ENCODE data around the gene SLC8A2.
A peak's percentile ranks its signal among the peaks of the same experiment; 100 is the strongest.
"Not testable (repeated sequence)": the region's sequence is repeated elsewhere in the genome, so short reads cannot be mapped to it uniquely, and the experiment has no call there.

Gene SLC8A2

GRCh38 chr19:47490031-47490430 lies 18.3 kb upstream of the SLC8A2 start:
- no peak overlapping the region for H3K4me3 ChIP-seq (ENCODE audit: low read length)
- no peak for DNase-seq (ENCODE audit: low read depth, low spot score)

DNA sequence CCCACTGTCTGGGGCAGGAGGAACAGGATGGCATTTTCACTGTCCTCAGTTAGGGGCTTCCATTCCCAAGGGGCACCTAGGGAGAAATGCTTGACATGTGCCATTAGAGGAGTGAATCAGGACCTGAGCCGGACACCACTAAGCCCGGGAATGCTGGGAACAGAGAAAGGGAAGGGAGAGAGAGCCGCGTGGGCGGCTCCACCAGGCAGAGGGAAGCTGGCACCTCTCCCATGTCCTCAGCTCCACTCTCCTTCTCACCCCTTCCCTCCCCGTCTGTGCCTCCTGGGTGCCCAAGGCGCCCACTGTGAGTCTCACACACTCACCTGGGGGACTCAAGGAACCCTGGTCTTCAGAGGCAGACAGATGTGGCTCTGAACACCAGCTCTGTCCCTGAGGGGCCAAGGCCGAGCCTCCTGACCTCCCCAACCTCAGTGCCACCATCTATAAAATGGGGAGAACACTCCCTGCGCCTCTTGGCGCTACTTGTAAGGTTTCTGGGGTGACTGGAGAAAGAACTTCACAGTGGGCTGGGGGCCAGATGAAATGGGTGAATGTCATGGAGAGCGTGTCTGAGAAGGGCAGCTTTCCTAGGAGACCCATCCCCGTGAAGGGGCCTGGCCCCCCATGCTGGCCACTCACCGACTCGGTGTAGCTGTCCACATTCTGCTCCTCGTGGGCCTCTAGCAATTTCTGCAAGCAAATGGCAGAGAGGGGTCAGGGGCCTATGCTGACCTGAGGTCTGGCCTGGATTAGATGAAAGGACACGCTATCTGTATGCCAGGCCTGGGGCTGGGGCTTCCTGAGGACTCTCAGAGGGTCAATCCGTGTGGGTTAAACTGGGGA lies 17.6 kb upstream of the SLC8A2 start:
- H3K4me3 ChIP-seq (ENCODE audit: low read length), result no peak overlapping the region
- no peak for DNase-seq (ENCODE audit: low read depth, low spot score)

DNA sequence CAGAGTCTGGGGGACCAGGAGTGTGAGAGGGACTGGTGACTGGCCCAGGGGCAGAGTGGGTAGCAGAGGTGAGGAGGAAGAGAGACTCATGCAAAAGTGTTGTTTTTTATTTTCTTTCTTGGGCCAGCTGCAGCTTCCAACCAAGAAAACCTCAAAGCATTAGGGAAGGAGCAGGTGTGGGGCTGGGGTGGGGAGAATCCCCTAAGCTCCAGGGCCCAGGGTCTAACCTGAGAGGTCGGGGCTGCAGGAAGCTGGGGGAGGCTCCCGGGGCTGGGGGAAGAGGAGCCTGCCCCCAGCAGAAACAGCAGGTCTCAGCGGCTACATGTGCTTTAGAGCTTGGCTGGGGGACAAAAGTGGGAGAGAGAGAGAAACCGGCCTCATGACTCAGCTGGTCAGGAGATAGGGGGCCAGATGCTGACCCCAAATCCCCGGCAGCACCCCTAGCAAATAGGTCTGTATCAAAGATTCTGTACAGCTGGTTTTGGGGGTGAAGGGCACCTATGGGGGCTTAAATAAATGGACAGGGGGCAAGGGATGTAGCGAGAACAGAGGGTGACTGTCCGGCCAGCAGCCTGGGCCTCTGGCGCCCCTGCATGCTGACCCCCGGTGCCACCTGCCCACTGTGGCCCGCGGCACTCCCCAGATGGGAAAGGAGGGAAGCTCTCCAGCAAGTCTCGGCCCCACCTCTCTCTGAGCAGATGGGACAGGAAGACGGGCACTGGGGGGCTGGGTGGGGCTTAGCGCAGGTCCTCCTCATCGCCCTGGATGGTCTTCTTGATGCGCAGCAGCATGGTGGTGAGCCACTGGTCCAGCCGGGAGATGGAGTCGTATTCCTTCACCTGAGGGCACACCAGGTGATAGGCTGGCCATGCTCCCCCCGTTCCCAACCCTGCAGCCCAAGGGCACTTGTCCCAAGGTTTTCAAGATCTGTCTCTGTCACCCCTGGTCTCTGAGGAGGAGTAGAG lies 16.1 kb upstream of the SLC8A2 start:
- H3K4me3 ChIP-seq (ENCODE audit: low read length), result peak overlapping the region; percentile 31
- DNase-seq (ENCODE audit: low read depth, low spot score), result peak; percentile 84

GRCh38 chr19:47486900-47487299 lies 15.2 kb upstream of the SLC8A2 start:
- DNase-seq (ENCODE audit: low read depth, low spot score), result peak; percentile 84
- H3K4me3 ChIP-seq (ENCODE audit: low read length), result peak overlapping the region; percentile 31

- not testable (repeated sequence) for DNase-seq (ENCODE audit: low read depth, low spot score)
- H3K4me3 ChIP-seq (ENCODE audit: low read length), result peak overlapping the region; percentile 31
Measured at GRCh38 chr19:47486220-47486619, 14.5 kb upstream of the SLC8A2 start.

- DNase-seq (ENCODE audit: low read depth, low spot score), result peak; percentile 78
- peak overlapping the region; percentile 97 for H3K4me3 ChIP-seq (ENCODE audit: low read length)
Measured at GRCh38 chr19:47485210-47485609, 13.5 kb upstream of the SLC8A2 start.

GRCh38 chr19:47483800-47484690 lies 12.4 kb upstream of the SLC8A2 start, which contains the start of gene KPTN:
TSS of gene KPTN (minus strand) at chr19:47484219. CDS start at chr19:47484160, 59 bp downstream.
- peak; percentile 88 for DNase-seq (ENCODE audit: low read depth, low spot score)
- H3K4me3 ChIP-seq (ENCODE audit: low read length), result peak within 1 kb of the TSS; percentile 97

GRCh38 chr19:47483200-47483599 lies 11.5 kb upstream of the SLC8A2 start:
- peak overlapping the region; percentile 97 for H3K4me3 ChIP-seq (ENCODE audit: low read length)
- DNase-seq (ENCODE audit: low read depth, low spot score), result no peak

- no peak for DNase-seq (ENCODE audit: low read depth, low spot score)
- no peak overlapping the region for H3K4me3 ChIP-seq (ENCODE audit: low read length)
Measured at GRCh38 chr19:47481460-47482052, 9.9 kb upstream of the SLC8A2 start.

- no peak overlapping the region for H3K4me3 ChIP-seq (ENCODE audit: low read length)
- no peak for DNase-seq (ENCODE audit: low read depth, low spot score)
Measured at GRCh38 chr19:47480658-47481057, 9.0 kb upstream of the SLC8A2 start.

DNA sequence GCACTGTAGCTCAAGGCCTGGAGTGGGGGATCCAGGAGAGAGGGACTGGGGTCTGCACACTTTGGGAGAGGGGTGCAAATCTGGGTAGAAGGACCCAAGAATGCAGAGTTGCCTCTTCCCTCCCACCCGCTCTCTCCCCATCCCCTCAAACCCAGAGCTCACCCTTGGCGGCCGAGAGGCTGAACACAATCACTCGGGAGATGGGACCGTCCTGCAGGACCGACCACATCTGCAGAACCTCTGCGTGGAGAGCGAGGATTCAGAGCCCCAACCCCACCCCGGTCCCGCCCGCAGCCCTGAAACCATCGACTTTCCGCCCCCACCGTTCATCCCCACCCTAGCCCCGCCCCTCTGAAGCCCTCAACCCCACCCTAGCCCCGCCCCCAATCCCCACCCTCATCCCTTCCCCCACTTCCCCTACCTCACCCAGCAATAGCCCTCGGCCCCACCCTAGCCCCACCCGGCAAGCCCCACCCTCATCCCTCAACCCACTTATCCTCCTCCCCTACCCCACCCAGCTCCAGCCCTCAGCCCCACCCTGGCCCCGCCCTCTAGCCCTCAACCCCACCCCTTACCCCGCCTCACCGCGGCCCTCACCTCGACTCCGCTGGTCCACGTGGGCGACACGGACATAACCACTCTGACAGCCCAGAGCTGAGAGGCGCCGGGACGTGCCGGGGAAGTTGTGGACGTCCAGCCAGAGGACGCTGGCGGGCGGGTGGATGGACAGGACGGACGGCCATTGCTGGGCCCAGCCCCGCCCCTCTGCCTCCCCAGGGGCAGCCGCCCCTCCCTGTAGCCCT lies 8.2 kb upstream of the SLC8A2 start:
- DNase-seq (ENCODE audit: low read depth, low spot score), result no peak
- H3K4me3 ChIP-seq (ENCODE audit: low read length), result no peak overlapping the region

GRCh38 chr19:47476438-47476972 lies 4.8 kb upstream of the SLC8A2 start:
- DNase-seq (ENCODE audit: low read depth, low spot score), result no peak
- no peak overlapping the region for H3K4me3 ChIP-seq (ENCODE audit: low read length)

- H3K4me3 ChIP-seq (ENCODE audit: low read length), result no peak overlapping the region
- DNase-seq (ENCODE audit: low read depth, low spot score), result no peak
Measured at GRCh38 chr19:47475465-47475864, 3.8 kb upstream of the SLC8A2 start.

- H3K4me3 ChIP-seq (ENCODE audit: low read length), result no peak overlapping the region
- no peak for DNase-seq (ENCODE audit: low read depth, low spot score)
Measured at GRCh38 chr19:47473336-47473735, 1.6 kb upstream of the SLC8A2 start.

DNA sequence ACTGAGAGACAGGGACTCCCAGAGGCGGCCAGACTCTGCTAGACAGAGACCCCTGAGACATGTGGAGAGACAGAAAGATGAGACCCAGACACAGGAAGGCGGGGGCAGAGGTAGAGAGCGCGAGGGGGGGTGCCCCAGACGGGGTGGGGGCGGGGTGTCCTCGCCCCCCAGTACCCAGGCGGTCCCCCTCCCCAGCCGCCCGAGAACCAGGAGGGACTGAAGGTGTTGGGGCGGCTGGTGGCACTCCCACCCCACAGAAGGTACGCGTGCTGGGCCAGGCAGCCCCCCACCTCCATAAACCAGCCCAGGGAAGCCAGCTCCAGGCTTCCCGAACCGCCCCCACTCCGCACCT lies 336 bp downstream of the SLC8A2 start:
- no peak overlapping the region for H3K4me3 ChIP-seq (ENCODE audit: low read length)
- no peak for DNase-seq (ENCODE audit: low read depth, low spot score)

DNA sequence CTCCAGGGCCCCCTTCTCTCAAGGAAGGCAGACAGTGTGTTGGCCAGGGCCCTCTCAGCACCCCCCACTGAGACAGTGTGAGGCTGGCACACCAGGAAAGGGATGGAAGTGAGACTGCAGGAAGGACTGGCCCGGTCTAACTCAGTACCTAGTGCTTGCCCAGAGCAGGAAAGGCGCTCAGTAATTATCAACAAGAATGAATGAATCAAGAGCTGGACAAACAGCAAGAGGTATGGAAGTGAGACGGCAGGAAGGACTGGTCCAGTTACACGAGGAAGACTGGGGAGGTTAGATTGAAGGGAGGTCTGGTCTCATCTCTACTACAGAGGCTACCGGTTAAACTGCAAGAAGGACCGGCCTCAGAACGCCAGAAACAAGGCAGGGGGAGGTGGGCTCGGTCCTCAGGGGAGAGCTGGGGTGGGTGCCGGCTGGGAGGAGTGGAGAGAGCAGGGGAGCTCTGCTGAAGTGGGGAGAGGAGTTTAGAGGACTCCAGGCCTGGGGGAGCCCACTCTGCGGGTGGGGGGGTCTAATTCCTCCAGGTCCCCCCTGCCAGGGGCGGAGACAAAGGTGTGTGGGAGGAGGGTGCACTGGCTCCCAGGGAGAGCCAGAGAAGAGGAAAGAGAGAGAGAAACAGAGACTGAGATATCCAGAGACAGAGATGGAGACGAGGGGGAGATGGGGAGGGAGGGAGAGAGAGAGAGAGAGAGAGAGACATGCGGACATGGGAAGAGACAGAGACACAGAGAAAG lies 1.1 kb downstream of the SLC8A2 start:
- DNase-seq (ENCODE audit: low read depth, low spot score), result no peak
- no peak overlapping the region for H3K4me3 ChIP-seq (ENCODE audit: low read length)

GRCh38 chr19:47469719-47470118 lies 2.0 kb downstream of the SLC8A2 start:
- no peak for DNase-seq (ENCODE audit: low read depth, low spot score)
- no peak overlapping the region for H3K4me3 ChIP-seq (ENCODE audit: low read length)

Data from Jurkat, Clone E6-1 (cell line).